ENCODE results near the gene ANXA2. TPM values are rescaled to one million over a fixed set of nuclear protein-coding genes. Genes with fewer than 3 reads are reported as not detected.

Gene ANXA2
- total RNA-seq (2014; rRNA removed; shearing (Covaris generic)) (202 and 203 TPM in 2 replicates), polyA plus RNA-seq (2016; fragmentation: Nextera tagmentation; extraction: Ambion mirVana) (207 and 225 TPM in 2 replicates)
- long read RNA-seq, transcript ANXA2-204 (13 exons, 1,435 nt) = major isoform, 128 of 166 reads
- long read RNA-seq, transcript ANXA2-203 (14 exons, 1,444 nt) = minor isoform, 16 of 166 reads
- long read RNA-seq, partial matches to known transcripts = 8 of 166 reads
- long read RNA-seq, other reads (novel, unspliced or antisense) = 12 of 166 reads

- peaks cover 19% of the 10 kb centered on the region for H3K27me3 Mint-ChIP-seq (ENCODE audit: insufficient read depth, low read depth, poor library complexity)
- H3K4me1 Mint-ChIP-seq = peaks cover 61% of the 10 kb centered on the region
- H3K4me3 Mint-ChIP-seq = peak within 1 kb of the TSS; percentile 83
- H3K27ac Mint-ChIP-seq = peak within 1 kb of the TSS; percentile 23
- Histone ChIP-seq H3K9me2 (ENCODE audit: insufficient read depth) (no peaks in the 10 kb centered on the region), H3K27ac (ENCODE audit: low read depth) (peak within 1 kb of the TSS; percentile 88), H3K79me2 (replicated peaks; ENCODE audit: insufficient read depth) (peaks cover 39% of the 10 kb centered on the region), H3F3A (replicated peaks; ENCODE audit: low read depth) (peaks cover 6% of the 10 kb centered on the region; the same call in 1 of the 2 replicates), H4K20me1 (replicated peaks; ENCODE audit: insufficient read depth) (peaks cover 12% of the 10 kb centered on the region; the same call in 1 of the 2 replicates), H3K4me2 (peak within 1 kb of the TSS; percentile 83), H3K36me3 (ENCODE audit: insufficient read depth) (no peaks in the 10 kb centered on the region), H3K27me3 (ENCODE audit: insufficient read depth) (peaks cover 20% of the 10 kb centered on the region), H2AFZ (peak within 1 kb of the TSS; percentile 88; the same call in 1 of the 2 replicates), H3K4me3 (peak within 1 kb of the TSS; percentile 92), H3K4me1 (ENCODE audit: insufficient read depth) (peaks cover 46% of the 10 kb centered on the region)
- TF ChIP-seq ZNF462 (CRISPR knock-in tag; IDR thresholded peaks at IDR 0.05) (no peak), CREB1 (CRISPR knock-in tag; IDR thresholded peaks at IDR 0.05; ENCODE audit: low read depth) (no peak), JUNB (IDR thresholded peaks at IDR 0.05; ENCODE audit: unreplicated experiment) (no peak), NANOG (IDR thresholded peaks at IDR 0.05; ENCODE audit: borderline replicate concordance) (no peak), STAT1 (IDR thresholded peaks at IDR 0.05; ENCODE audit: unreplicated experiment) (no peak), ZNF114 (CRISPR knock-in tag; IDR thresholded peaks at IDR 0.05) (peak; percentile 43; the same call in 1 of the 2 replicates), REST (IDR thresholded peaks at IDR 0.05; ENCODE audit: unreplicated experiment) (no peak), POLR2AphosphoS5 (IDR thresholded peaks at IDR 0.05; ENCODE audit: low read depth) (peak; percentile 85), EZH2phosphoT487 (IDR thresholded peaks at IDR 0.05; ENCODE audit: unreplicated experiment) (no peak), ZNF331 (CRISPR knock-in tag; IDR thresholded peaks at IDR 0.05; ENCODE audit: low read depth) (no peak), CTCF (conservative IDR thresholded peaks at IDR 0.05; ENCODE audit: low read depth in 2 of 2) (no peak), EZH2 (IDR thresholded peaks at IDR 0.05; ENCODE audit: low read depth, unreplicated experiment) (no peak)
- no peaks in the 10 kb centered on the region; the same call in 1 of the 3 replicates for H3K36me3 Mint-ChIP-seq (ENCODE audit: low read depth)
- peak; percentile 79 for DNase-seq (ENCODE audit: low spot score)
- H3K9me3 Mint-ChIP-seq = no peaks in the 10 kb centered on the region
- peak; percentile 62 for ATAC-seq
Observed at GRCh38 chr15:60397772-60398445, at the start of gene ANXA2. Gene ANXA2, minus strand, starts transcription at chr15:60397986. Its CDS starts 11,911 bp downstream, at chr15:60386075.

Data from GM23338 (cell line).